Ectodermal cell (in vitro differentiated cells): ENCODE results near the gene ADAMTS18.

Experiments
- H3K27ac ChIP-seq: 2 replicates; pipeline ENCODE4 v1.7.0; 2013; ENCODE audit warnings: mild to moderate bottlenecking, low read depth, low read length; ENCODE audit not compliant: insufficient read depth, poor library complexity, severe bottlenecking
- H3K27me3 ChIP-seq: 2 replicates; pipeline ENCODE4 v1.7.0; 2013; ENCODE audit warnings: mild to moderate bottlenecking, low read length; ENCODE audit not compliant: insufficient read depth, control insufficient read depth, poor library complexity, severe bottlenecking
- H3K36me3 ChIP-seq: one replicate; pipeline ENCODE4 v1.7.0; 2013; ENCODE audit warnings: low read length; ENCODE audit not compliant: control insufficient read depth, insufficient read depth
- H3K4me1 ChIP-seq: one replicate; pipeline ENCODE4 v1.7.0; 2013; ENCODE audit warnings: low read length; ENCODE audit not compliant: control insufficient read depth, insufficient read depth
- H3K4me3 ChIP-seq: 2 replicates; pipeline ENCODE4 v1.7.0; 2013; ENCODE audit warnings: low read depth, low read length, control low read depth; ENCODE audit not compliant: insufficient read depth
- H3K9me3 ChIP-seq: 2 replicates; pipeline ENCODE4 v1.7.0; 2013; ENCODE audit warnings: mild to moderate bottlenecking, low read length, moderate library complexity; ENCODE audit not compliant: control insufficient read depth
- WGBS, 2 experiments: methylation state at CpG; one replicate each; pipeline ENCODE4 v1.1.7; 2013; ENCODE audit warnings: missing lambda C conversion rate in 2 of 2; 5-methylcytosine and 5-hydroxymethylcytosine counted together

The ADAMTS18 gene

DNA sequence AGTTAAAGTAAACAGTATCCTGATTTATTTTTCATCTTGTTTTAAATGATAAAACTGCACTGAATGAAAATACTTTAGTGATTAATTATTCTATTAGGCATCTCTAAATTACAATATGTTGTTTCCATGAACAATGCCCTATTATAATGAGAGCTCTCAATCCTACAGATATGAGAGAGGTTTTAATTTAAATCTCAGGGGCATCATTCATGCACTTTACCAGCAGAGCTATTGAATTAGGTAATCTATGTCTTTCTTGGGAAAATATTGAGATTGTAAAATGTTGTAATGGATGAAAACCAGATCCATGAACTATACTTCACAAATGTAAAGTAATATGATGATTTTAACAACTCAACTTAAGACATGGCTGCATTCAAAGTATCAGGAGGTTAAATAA, 103.8 kb downstream of the ADAMTS18 start:
- Histone ChIP-seq H3K9me3 (no peaks in the 10 kb centered on the region), H3K36me3 (no peaks in the 10 kb centered on the region), H3K4me3 (no peak overlapping the region), H3K4me1 (peaks cover 14% of the 10 kb centered on the region), H3K27me3 (no peaks in the 10 kb centered on the region), H3K27ac (no peak overlapping the region)

DNA sequence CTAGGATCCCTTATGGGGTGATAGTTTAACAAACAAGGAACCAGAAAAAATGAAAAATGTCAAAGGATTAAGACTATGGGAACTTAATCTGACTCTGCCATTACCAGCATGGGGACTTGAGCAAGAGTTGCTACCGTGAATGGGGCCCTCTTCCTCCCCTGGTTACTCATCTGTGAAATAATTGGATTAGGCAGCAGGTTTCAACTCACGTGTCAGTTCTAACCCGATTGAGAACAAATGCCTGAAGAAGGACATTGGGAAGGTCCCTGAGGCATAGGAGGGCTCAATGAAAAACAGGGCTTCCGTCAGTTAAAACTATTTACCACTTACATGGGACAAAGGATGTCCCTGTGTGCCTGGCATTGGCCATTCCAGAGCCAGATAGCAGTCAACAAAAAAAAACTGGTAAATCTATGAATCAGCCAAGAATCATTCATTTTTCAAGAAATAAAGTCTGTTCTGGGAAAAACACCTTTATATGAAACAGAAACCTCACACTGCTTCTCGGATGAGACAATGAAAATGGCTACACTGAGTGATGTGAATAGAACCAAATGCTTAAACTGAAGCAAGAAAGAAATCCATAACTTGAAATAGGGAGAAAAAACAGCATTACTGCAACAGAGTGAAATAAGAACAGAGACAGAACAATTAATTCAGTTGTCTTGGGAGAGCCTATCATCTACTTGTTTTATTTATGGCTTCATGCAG, 104.3 kb downstream of the ADAMTS18 start:
- Histone ChIP-seq H3K4me1 (peaks cover 11% of the 10 kb centered on the region), H3K9me3 (no peaks in the 10 kb centered on the region), H3K4me3 (no peak overlapping the region), H3K36me3 (no peaks in the 10 kb centered on the region), H3K27me3 (no peaks in the 10 kb centered on the region), H3K27ac (no peak overlapping the region)
- 30 to 32% methylated on average over 5 of the region's 5 CpGs for WGBS, 2 experiments

GRCh38 chr16:77328768-77329167, 106.1 kb downstream of the ADAMTS18 start:
- Histone ChIP-seq H3K4me1 (peaks cover 6% of the 10 kb centered on the region), H3K27me3 (no peaks in the 10 kb centered on the region), H3K36me3 (no peaks in the 10 kb centered on the region), H3K9me3 (no peaks in the 10 kb centered on the region), H3K4me3 (no peak overlapping the region), H3K27ac (no peak overlapping the region)
- 86 to 93% methylated on average over 4 of the region's 4 CpGs for WGBS, 2 experiments

- H3K9me3 ChIP-seq: no peaks in the 10 kb centered on the region
Observed at GRCh38 chr16:77328274-77328673, 106.6 kb downstream of the ADAMTS18 start.

DNA sequence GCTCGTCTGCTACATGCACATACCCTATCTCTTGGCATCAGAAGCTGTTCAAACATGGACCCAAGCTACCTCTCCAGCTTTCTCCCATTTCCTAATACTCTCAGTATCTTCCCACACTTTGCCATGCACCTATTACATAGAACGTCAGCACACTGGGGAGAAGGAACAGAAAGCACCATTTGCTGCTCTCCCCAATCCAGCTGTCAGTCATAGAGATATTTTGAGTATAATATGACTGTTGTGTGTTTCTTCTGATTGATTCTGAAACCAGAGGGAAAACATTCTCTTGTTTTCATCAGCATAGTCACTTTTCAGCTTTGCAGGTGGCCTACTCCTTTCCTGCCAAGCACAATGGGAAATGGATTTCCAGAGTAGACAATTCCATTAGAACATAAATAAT, 107.1 kb downstream of the ADAMTS18 start:
- Histone ChIP-seq H3K27me3 (no peaks in the 10 kb centered on the region), H3K4me3 (no peak overlapping the region), H3K27ac (no peak overlapping the region), H3K4me1 (peaks cover 6% of the 10 kb centered on the region), H3K9me3 (no peaks in the 10 kb centered on the region), H3K36me3 (no peaks in the 10 kb centered on the region)
- WGBS, 2 experiments: 94 to 100% methylated on average over 2 of the region's 2 CpGs

More at GRCh38 chr16:77328274-77328673, 106.6 kb downstream of the ADAMTS18 start:
- H3K36me3 ChIP-seq: no peaks in the 10 kb centered on the region
- no peak overlapping the region for H3K27ac ChIP-seq
- H3K27me3 ChIP-seq: no peaks in the 10 kb centered on the region
- 93 to 95% methylated on average over 7 of the region's 7 CpGs for WGBS, 2 experiments
- H3K4me1 ChIP-seq: peaks cover 6% of the 10 kb centered on the region
- no peak overlapping the region for H3K4me3 ChIP-seq

DNA sequence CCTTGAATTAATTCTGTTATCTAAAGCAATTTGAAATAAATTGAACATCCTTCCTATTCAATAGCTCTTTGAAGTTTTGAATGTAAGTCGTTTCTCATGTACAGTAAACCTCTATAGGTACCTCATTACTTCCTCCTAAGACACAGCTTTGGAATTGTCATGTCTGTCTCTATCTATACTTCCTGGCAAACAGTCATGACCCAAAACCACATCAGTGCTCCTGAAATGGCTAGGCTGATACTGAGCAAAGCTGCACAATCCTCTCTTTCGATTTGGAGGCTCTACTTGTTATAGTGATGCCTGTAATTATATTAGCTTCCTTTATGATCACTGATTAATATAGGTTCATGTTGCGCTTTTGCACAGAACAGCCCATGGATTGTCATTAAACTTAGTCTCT, 110.1 kb downstream of the ADAMTS18 start:
- H3K9me3 ChIP-seq: no peaks in the 10 kb centered on the region
- WGBS, 2 experiments: 94 to 98% methylated on average over 3 of the region's 3 CpGs
- no peak overlapping the region for H3K27ac ChIP-seq
- H3K4me3 ChIP-seq: no peak overlapping the region
- H3K27me3 ChIP-seq: no peaks in the 10 kb centered on the region
- H3K36me3 ChIP-seq: no peaks in the 10 kb centered on the region
- H3K4me1 ChIP-seq: peaks cover 2% of the 10 kb centered on the region

GRCh38 chr16:77323695-77324094, 111.1 kb downstream of the ADAMTS18 start:
- Histone ChIP-seq H3K4me1 (no peaks in the 10 kb centered on the region), H3K27ac (no peak overlapping the region), H3K4me3 (no peak overlapping the region), H3K36me3 (no peaks in the 10 kb centered on the region), H3K27me3 (no peaks in the 10 kb centered on the region), H3K9me3 (no peaks in the 10 kb centered on the region)
- 88 to 94% methylated on average over 2 of the region's 2 CpGs for WGBS, 2 experiments

GRCh38 chr16:77322757-77323156, 112.1 kb downstream of the ADAMTS18 start:
- 89 to 100% methylated on average over 1 to 2 of the region's 2 CpGs for WGBS, 2 experiments
- no peaks in the 10 kb centered on the region for H3K27me3 ChIP-seq

DNA sequence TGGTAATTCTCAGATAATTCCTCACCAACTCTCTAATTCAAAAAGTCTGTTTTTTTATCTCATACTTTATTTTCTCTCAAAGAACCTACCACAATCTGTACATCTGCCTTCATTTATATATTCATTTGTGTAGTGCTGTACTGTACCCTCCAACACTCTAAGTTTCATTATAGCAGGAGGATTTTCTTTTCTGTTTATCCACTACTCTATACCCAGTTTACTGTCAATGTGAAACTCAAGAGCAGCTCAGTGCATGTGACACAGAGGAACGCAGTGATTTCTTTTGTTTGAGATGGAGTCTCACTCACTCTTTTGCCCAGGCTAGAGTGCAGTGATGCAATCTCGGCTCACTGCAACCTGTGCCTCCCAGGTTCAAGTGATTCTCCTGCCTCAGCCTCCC, 117.8 kb downstream of the ADAMTS18 start:
- H3K4me1 ChIP-seq: no peaks in the 10 kb centered on the region
- no peaks in the 10 kb centered on the region for H3K36me3 ChIP-seq
- 92 to 93% methylated on average over 2 of the region's 2 CpGs for WGBS, 2 experiments
- no peaks in the 10 kb centered on the region for H3K9me3 ChIP-seq
- no peak overlapping the region for H3K27ac ChIP-seq
- no peak overlapping the region for H3K4me3 ChIP-seq
- H3K27me3 ChIP-seq: no peaks in the 10 kb centered on the region

More at GRCh38 chr16:77322757-77323156, 112.1 kb downstream of the ADAMTS18 start:
- Histone ChIP-seq H3K4me1 (no peaks in the 10 kb centered on the region), H3K36me3 (no peaks in the 10 kb centered on the region), H3K27ac (no peak overlapping the region), H3K9me3 (no peaks in the 10 kb centered on the region), H3K4me3 (no peak overlapping the region)

GRCh38 chr16:77310877-77311276, 124.0 kb downstream of the ADAMTS18 start:
- H3K27ac ChIP-seq: no peak overlapping the region
- WGBS, 2 experiments: 86% methylated on average over 1 of the region's 1 CpG; no CpG with 5 or more reads in 1 of the 2 experiments

More at GRCh38 chr16:77310877-77311276, 124.0 kb downstream of the ADAMTS18 start:
- H3K4me3 ChIP-seq: no peak overlapping the region
- no peaks in the 10 kb centered on the region for H3K27me3 ChIP-seq
- peaks cover 4% of the 10 kb centered on the region for H3K4me1 ChIP-seq
- H3K9me3 ChIP-seq: no peaks in the 10 kb centered on the region
- no peaks in the 10 kb centered on the region for H3K36me3 ChIP-seq
